IPS DF 19.7 (cell line): ENCODE data around the gene CCDC18.
"Not testable (repeated sequence)": the region's sequence is repeated elsewhere in the genome, so short reads cannot be mapped to it uniquely, and the experiment has no call there.

Experiments
- DNase-seq: peaks from one replicate; pipeline ENCODE4 v3.0.0-alpha.2; 2013; ENCODE audit warnings: low read depth, low spot score

The CCDC18 gene

DNA sequence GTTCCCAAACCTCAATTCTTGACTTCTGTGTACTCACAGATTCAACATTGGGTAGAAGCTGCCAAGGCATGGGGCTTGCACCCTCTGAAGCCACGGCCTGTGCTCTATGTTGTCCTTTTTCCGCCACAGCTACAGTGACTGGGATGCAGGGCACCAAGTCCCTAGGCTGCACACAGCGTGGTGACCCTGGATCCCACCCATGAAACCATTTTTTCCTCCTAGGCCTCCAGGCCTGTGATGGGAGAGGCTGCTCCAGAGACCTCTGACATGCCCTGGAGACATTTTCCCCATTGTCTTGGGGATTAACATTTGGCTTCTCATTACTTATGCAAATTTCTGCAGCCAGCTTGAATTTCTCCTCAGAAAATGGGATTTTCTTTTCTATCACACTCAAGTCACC is 62.7 kb downstream of the CCDC18 start:
- not testable (repeated sequence) for DNase-seq

DNA sequence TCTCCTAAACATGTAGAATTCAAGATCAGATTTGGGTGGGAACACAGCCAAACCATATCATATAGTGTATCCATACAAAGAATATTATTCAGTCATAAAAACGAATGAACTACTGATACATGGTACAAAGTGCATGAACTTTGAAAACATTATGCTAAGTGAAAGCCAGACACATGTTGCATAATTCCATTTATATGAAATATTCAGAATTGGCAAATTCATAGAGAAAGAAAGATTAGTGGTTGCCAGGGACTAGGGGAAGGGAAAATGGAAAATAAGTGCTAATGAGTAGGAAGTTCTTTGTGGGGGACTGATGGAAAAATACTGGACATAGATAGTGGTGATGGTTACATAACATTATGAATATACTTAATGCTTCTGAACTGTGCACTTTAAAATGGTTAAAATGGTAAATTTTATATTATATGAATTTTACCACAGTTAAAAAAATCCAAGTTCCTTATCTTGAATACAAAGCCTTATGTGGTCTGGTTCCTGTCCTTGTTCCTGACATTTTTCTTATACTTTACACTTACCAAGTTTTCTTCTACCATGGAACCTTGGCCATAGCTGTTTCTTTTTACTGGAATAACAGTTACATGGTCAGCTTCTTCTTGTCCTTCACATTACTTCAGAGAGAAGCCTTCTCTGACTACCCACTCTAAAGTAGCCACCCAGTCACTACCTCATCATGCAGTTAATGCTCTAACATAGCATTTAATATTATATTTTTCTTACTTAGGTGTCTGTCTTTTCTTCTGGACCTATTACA is 64.0 kb downstream of the CCDC18 start:
- no peak for DNase-seq

DNA sequence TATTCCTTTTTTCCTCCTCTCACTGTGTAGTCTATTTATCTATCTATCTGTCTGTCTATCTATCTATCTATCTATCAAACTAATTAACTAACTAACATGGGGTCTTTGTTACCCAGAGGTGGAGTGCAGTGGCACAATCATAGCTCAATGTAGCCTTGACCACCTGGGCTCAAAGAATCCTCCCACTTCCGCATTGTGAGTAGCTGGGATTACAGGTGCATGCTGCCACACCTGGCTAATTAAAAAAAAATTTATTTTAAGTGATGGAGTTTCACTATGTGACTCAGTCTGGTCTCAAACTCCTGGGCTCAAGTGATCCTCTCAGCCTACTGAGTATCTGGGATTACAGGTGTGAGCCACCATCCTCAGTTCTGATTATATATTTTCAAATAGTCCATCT is 71.4 kb downstream of the CCDC18 start:
- DNase-seq: no peak

- DNase-seq: no peak
Observed at GRCh38 chr1:93252598-93252997, 72.1 kb downstream of the CCDC18 start.

DNA sequence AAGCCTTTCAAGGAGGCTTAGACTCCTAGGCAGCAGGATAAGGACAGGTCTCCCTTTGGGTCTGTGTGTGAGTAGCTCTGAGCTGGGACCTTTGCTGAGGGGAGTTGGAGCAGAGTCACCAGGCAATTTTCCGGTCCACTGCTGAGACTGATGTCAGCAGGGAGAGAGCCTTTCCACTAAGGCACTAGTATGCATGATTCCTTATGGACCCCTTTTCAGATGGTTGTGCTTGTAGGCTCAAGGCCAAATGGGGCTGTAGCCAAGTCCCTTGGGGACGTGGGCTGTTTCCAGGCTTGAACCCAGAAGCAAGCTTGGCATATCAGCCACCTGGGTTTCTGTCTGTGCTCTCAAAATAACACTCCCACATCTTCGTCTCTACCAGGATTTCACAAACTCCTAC is 73.0 kb downstream of the CCDC18 start:
- no peak for DNase-seq

GRCh38 chr1:93255222-93256079 is 74.9 kb downstream of the CCDC18 start:
- DNase-seq: no peak

DNA sequence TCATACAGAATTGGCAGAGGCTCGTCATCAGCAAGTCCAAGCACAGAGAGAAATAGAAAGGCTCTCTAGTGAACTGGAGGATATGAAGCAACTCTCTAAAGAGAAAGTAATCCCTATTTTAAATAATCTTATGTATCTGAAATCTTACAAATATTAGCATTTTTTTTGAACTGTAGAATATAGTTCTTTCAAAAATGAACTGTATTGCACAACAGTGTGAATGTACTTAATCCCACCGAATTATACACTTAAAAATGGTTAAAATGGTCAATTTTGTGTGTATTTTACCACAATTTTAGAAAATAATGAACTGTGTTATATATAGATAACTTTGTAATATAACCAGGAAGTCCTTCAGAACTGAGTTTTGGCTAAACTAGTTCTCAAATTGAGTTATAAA is 75.9 kb downstream of the CCDC18 start:
- no peak for DNase-seq

GRCh38 chr1:93257889-93258288 is 77.4 kb downstream of the CCDC18 start:
- no peak for DNase-seq

DNA sequence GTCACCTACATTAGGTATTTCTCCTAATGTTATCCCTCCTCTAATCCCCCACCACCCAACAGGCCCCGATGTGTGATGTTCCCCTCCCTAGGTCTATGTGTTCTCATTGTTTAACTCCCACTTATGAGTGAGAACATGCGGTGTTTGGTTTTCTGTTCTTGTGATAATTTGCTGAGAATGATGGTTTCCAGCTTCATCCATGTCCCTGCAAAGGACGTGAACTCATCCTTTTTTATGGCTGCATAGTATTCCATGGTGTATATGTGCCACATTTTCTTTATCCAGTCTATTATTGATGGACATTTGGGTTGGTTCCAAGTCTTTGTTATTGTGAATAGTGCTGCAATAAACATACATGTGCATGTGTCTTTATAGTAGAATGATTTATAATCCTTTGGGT is 80.2 kb downstream of the CCDC18 start:
- DNase-seq: not testable (repeated sequence)

GRCh38 chr1:93262645-93263044 is 82.1 kb downstream of the CCDC18 start:
- no peak for DNase-seq

DNA sequence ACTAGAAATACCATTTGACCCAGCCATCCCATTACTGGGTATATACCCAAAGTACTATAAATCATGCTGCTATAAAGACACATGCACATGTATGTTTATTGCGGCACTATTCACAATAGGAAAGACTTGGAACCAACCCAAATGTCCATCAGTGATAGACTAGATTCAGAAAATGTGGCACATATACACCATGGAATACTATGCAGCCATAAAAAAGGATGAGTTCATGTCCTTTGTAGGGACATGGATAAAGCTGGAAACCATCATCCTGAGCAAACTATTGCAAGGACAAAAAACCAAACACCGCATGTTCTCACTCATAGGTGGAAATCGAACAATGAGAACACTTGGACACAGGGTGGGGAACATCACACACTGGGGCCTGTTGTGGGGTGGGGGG is 88.4 kb downstream of the CCDC18 start:
- DNase-seq: not testable (repeated sequence)

- DNase-seq: not testable (repeated sequence)
Observed at GRCh38 chr1:93275262-93275633, 94.7 kb downstream of the CCDC18 start.

- DNase-seq: no peak
Observed at GRCh38 chr1:93275634-93276295, 95.2 kb downstream of the CCDC18 start.

DNA sequence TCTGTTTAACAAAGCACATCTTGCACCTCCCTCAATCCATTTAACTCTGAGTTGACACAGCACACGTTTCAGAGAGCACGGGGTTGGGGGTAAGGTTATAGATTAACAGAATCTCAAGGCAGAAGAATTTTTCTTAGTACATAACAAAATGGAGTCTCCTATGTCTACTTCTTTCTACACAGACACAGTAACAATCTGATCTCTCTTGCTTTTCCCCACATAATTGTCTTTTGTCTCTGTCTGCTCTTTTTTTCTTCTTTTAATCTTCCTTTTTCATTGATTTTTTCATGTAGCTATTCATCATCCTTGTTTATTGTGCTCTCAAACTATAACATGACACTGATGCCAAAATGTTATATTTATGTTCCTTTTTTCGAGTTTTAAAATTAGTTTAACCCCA is 97.0 kb downstream of the CCDC18 start:
- not testable (repeated sequence) for DNase-seq

GRCh38 chr1:93283496-93283895 is 103.0 kb downstream of the CCDC18 start:
- no peak for DNase-seq

GRCh38 chr1:93288558-93288957 is 108.0 kb downstream of the CCDC18 start:
- no peak for DNase-seq

DNA sequence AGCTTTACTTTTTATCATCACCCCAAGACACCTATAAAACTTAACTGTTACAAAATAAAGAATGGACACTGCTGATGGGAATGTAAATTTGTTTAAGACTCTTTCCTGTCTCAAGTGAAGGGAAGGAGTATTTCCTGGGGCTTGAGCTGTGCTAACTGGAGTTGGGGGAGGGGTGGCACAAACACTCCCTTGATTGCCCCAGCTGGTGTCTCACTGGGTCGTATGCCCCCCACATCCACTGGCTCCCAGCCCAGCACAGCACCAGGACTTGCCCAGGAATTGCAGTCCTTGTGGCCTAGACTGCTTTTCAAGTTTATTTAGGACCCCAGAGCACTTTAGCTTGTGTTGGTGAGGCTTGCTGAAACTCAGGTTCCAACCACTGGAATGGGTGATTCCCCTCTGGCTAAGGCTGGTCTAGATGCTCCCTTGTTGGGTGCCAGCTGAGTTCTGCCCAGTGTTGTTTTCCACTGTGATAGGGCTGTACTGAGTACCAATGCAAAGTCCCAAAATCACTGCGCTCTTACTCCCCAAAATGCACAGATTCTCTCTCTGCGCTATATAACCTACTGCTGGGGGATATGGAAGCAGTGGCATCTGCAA is 116.1 kb downstream of the CCDC18 start:
- no peak for DNase-seq

GRCh38 chr1:93301131-93301530 is 120.6 kb downstream of the CCDC18 start:
- no peak for DNase-seq

- DNase-seq: no peak
Observed at GRCh38 chr1:93302078-93302477, 121.6 kb downstream of the CCDC18 start.

DNA sequence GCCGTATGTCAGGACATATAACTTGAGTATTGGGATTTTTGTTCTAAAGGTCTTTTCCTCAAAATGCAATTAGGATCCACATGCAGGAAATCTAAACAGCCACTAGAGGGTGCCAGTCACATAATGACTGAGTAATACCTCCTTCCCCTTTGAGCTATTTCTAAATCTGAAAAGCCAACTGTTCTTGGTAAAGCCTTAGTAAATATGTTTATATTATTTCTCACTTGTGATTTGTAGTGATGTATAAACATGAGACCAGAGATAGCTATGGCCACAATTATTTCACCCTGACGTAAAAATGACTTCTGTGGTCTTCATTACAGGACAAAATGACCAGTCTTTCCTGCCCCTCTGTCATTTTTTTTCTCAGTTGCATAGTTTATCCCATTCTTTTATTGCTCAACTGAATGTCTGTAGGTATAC is 124.2 kb downstream of the CCDC18 start:
- no peak for DNase-seq

- no peak for DNase-seq
Observed at GRCh38 chr1:93306920-93307319, 126.4 kb downstream of the CCDC18 start.

- no peak for DNase-seq
Observed at GRCh38 chr1:93313026-93313425, 132.5 kb downstream of the CCDC18 start.
